CD4-positive, alpha-beta T cell treated with Interleukin-12 subunit alpha and Interleukin-12 subunit beta, for 1 hour (primary cell): Measurements from ENCODE around the gene DNAJB9.
A peak's percentile ranks its signal among the peaks of the same experiment; 100 is the strongest.
"Not testable (repeated sequence)": the region's sequence is repeated elsewhere in the genome, so short reads cannot be mapped to it uniquely, and the experiment has no call there.

Experiments used
- DNase-seq: peaks from one replicate; pipeline ENCODE4 v3.0.0-alpha.2; 2020

DNAJB9 gene

GRCh38 chr7:108569381-108570145, at the start of gene DNAJB9, which contains the start of gene THAP5:
DNAJB9 (plus strand) TSS chr7:108569874; CDS start chr7:108571727, 1,853 bp downstream.
THAP5 (minus strand) TSS chr7:108569706; CDS start chr7:108569569, 137 bp downstream.
- DNase-seq: peak; percentile 100

DNA sequence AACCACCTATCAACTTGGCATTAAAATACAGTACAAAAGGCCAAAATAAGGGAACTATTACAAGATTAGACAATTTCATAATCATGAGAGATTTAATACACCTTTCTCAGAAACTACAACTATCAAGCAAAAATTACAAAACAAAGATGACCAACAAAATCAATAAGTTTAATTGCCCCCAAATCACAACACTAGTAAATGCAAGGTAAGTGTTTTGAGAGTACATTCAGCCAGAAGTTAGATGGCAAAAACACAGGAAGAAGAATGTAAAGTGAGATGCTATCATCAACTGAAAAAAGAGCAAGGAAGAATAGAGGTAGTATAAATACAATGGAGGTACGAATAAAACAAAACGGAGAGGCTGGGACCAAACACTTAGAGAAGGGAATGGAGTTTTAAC, 46.9 kb upstream of the DNAJB9 start:
- DNase-seq: no peak

DNA sequence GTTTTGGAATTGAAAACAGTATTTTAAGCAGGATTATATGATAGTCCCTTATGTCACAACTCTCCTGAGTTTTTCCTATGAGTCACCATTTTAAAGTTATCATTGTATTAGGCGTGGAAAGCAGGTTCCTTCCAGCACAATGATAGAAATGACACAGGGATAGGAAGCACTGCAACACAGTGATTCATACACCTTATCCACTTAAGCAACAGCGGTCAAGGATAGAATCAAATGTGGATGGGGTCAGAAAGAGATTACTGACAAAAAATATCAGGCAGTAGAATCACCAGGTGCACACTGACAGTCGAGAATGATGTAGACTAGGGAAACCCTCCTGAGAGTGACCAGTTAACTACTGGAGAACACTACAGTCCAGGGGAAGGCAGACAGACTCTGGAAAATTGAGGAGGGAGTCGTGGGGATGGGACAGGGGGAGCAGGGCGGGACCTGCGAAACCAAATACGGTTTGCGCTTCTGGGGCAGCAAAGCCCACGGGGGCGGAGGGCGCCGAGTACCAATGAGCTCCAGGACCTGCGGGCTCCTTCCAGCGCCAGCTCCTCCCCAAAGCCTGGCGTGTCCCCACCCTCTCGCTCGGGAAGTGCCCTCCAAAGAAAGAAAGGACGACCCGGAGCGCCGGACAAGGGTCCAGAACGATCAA, 44.2 kb upstream of the DNAJB9 start:
- no peak for DNase-seq

DNA sequence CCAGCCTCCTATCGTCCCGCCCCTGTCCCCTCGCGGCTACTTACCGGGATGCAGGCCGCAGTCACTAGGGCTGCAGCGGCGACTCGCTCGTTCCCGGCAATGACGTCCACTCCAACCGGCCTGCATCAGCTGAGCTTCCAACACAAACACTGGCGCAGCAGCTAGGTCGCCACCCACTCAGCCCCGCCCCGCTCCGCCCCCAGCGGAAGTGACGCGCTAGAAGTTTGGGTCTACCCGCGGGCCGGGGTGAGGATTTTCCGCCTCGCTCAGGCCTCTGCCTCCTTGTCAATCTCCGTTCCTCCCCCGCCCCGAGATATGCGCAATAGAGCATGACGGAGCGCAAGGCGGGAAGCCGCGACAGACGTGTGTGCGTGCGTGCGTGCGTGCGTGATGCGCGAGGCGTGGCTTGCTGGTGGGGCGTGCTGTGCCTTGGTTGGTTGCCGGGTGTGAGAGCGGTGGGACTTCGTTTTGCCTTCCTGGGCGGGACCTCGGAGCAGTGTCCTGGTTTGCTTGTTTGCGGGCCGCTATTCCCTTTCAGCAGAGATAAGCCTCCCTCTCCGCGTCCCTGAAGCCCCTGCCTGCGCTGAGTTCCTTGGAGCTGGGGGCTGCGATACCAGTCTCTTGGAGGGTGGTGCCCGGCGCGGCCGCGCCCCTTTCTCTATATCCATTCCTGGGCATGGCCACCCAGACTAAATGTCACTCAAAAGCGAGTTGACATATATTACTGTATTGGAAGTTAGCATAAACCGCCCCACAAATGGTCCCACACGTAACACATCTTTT, 43.5 kb upstream of the DNAJB9 start, which contains the start of gene PNPLA8:
PNPLA8 (minus strand) TSS at position 151 of the 783 bp plus-strand sequence. CDS start 10,644 bp downstream, outside the sequence.
- DNase-seq: peak; percentile 100

DNA sequence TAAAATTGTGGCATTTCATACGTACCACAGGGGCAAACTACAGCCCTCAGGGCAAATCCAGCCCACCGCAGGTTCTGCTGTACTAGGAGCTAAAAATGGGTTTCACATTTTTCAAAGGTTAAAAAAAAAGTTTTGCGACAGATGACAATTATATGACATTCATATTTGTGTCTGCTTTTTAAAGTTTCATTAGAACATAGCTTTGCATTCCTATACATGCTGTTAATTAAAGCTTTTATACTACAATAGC, 43.0 kb upstream of the DNAJB9 start:
- DNase-seq: no peak

DNA sequence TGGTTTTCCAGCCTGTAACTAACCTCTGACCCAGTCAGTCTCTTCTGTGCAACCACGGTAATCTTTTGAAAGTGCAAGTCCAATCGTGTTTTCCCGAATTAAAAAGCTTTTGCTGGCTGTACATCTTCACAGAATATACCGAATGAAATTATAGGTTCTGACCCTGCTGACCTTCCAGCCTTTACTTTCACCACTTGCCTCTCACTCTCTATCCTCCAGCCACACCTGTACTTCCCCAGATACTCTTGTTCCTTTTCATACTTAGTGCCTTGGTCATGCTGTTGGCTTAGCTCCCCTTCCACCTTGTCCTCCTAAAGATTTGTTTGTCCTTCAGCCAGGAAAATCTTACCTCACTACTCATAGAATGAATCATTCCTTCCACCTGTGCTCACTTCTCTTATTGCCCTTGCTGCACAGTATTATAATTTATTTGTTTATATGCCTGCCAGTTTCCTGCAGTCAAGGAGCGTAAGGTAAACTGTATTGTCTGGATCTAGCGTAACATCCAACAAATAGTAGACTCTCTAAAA, 41.4 kb upstream of the DNAJB9 start:
- DNase-seq: no peak

GRCh38 chr7:108529341-108529740, 40.3 kb upstream of the DNAJB9 start:
- DNase-seq: no peak

GRCh38 chr7:108533712-108534111, 36.0 kb upstream of the DNAJB9 start:
- DNase-seq: no peak

GRCh38 chr7:108535257-108535656, 34.4 kb upstream of the DNAJB9 start:
- DNase-seq: no peak

GRCh38 chr7:108535744-108536143, 33.9 kb upstream of the DNAJB9 start:
- no peak for DNase-seq

- no peak for DNase-seq
Observed at GRCh38 chr7:108537229-108537628, 32.4 kb upstream of the DNAJB9 start.

- DNase-seq: not testable (repeated sequence)
Observed at GRCh38 chr7:108538236-108538635, 31.4 kb upstream of the DNAJB9 start.

GRCh38 chr7:108538685-108539084, 31.0 kb upstream of the DNAJB9 start:
- not testable (repeated sequence) for DNase-seq

GRCh38 chr7:108541478-108541877, 28.2 kb upstream of the DNAJB9 start:
- no peak for DNase-seq

- DNase-seq: not testable (repeated sequence)
Observed at GRCh38 chr7:108548141-108548896, 21.4 kb upstream of the DNAJB9 start.

GRCh38 chr7:108556665-108557064, 13.0 kb upstream of the DNAJB9 start:
- not testable (repeated sequence) for DNase-seq

DNA sequence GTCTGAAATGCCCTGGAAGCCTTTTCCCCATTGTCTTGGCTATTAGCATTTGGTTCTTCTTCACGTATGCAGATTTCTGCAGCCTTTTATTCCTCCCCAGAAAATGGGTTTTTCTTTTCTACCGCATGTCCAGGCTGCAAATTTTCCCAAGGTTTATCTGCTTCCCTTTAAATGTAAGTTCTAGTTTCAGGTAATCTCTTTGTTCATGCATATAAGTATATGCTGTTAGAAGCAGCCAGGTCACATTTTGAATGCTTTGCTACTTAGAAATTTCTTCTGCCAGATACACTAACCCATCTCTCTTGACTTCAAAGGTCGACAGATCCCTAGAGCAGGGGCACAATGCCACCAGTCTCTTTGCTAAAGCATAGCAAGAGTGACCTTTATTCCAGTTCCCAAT, 12.5 kb upstream of the DNAJB9 start:
- DNase-seq: no peak

DNA sequence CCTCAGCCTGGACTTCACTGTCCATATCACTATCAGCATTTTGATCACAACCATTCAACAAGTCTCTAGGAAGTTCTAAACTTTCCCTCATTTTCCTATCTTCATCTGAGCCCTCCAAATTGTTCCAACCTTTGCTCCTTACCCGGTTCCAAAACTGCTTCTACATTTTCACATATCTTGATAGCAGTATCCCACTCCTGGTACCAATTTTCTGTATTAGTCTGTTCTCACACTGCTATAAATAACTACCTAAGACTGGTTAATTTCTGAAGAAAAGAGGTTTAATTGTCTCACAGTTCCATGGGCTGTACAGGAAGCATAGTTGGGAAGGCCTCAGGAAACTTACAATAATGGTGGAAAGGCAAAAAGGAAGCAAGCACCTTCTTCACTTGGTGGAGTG, 12.1 kb upstream of the DNAJB9 start:
- DNase-seq: no peak

DNA sequence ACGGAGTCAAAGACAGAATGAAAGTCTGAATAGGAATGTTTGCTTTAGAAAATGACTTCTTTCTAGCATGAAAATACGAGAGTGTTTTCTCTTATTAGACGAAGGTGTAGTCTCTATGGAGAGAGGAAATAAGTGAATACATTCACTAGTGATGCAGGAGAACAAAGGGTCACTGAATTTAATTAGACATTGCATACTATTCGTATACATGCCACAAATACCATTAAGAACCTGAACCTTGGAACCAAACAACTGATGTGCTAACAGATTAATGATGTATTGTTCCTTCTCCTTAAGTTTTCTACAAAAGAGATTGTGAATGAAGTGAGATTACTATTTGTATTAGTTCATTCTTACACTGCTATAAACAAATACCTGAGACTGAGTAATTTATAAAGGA, 10.4 kb upstream of the DNAJB9 start:
- DNase-seq: no peak

GRCh38 chr7:108561047-108561619, 8.5 kb upstream of the DNAJB9 start:
- DNase-seq: no peak

DNA sequence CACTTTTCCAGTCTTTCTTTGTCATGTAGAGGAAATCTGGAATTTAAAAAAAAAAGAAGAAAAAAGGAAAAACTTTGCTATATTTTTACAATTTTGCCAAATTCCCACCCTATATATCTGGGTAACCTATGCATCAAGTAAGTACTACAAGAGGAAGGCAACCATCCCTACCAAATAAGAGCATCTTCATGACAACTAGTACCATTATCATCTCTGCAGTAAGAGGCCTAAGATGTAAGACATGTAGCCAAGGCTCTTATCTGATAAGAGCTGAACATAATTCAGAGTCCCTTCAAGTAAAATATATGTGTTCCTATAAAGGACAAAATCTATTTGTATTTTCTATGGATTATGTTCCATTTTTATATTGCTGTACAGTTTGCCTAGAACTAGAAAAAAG, 3.7 kb upstream of the DNAJB9 start:
- no peak for DNase-seq

- DNase-seq: no peak
Observed at GRCh38 chr7:108568801-108569380, 783 bp upstream of the DNAJB9 start.
